ENCODE measurements around the gene R3HDM1.

R3HDM1 gene

DNA sequence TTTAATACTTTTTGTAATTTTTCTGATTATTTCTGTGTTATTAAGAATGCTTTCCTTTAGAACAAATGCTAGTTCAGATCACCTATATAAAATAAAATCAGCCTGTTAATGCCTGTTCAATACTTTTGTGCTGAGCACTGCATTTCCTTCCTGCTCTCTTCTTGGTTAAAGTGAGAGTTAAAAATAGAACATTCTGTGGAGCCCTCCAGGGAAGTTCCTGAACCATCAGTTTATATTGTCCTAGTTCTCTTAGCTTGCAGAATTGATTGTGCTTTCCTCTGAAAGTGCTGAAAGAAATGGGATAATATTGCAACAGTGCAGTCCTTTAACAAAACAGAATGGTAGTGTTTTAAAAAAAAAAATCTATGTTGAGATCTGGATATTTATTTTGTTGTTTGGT is 135.8 kb downstream of the R3HDM1 start:
- H3K27me3 ChIP-seq = no peaks in the 10 kb centered on the region
- no peak for TF ChIP-seq Cebpa-rat (IDR thresholded peaks at IDR 0.05)
- H3K27ac ChIP-seq = no peak overlapping the region
- H3K4me3 ChIP-seq = no peak overlapping the region
- H3K9me3 ChIP-seq (replicated peaks in 1 of 11) = no peaks in the 10 kb centered on the region; a peak in 1 of 22 replicates
- peaks cover 14 to 28% (median 21%) of the 10 kb centered on the region in 10 experiments for H3K4me1 ChIP-seq
- H3K36me3 ChIP-seq = peaks cover 37 to 82% (median 68%) of the 10 kb centered on the region in 11 experiments
- peak overlapping the region; percentile 42 to 67 (median 56); a peak in 21 of 22 replicates for H3K4me2 ChIP-seq
- H3K9ac ChIP-seq = no peak overlapping the region
- H4K20me1 ChIP-seq = no peaks in the 10 kb centered on the region

DNA sequence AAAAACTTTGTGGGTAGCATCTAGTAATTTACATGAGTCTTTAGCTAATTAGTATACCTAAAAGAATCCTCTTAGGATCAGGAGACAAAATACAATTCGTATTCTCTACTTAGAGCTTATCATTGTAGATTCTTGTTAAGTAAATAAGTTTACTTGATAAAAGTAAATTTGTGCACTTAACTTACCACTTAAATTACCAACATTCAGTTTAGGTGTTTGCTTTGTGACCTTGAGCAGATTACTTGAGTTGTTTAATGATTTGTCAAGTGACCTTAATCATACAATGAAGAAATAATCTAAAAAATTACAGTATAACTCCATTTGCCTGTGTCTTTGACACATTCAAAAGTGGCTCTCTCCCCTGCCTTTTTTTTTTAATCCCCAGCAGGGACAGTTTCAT is 143.2 kb downstream of the R3HDM1 start:
- no peak for TF ChIP-seq Cebpa-rat (IDR thresholded peaks at IDR 0.05)
- H3K9me3 ChIP-seq (replicated peaks in 1 of 11) = no peaks in the 10 kb centered on the region; a peak in 1 of 22 replicates
- H3K4me1 ChIP-seq = peaks cover 0 to 18% (median 7%) of the 10 kb centered on the region in 10 experiments; a peak in 13 of 20 replicates
- no peak overlapping the region for H3K27ac ChIP-seq
- peaks cover 50 to 95% (median 84%) of the 10 kb centered on the region in 11 experiments for H3K36me3 ChIP-seq
- no peak overlapping the region for H3K4me2 ChIP-seq
- no peaks in the 10 kb centered on the region for H4K20me1 ChIP-seq
- no peaks in the 10 kb centered on the region for H3K27me3 ChIP-seq
- no peak overlapping the region for H3K9ac ChIP-seq
- no peak overlapping the region for H3K4me3 ChIP-seq

DNA sequence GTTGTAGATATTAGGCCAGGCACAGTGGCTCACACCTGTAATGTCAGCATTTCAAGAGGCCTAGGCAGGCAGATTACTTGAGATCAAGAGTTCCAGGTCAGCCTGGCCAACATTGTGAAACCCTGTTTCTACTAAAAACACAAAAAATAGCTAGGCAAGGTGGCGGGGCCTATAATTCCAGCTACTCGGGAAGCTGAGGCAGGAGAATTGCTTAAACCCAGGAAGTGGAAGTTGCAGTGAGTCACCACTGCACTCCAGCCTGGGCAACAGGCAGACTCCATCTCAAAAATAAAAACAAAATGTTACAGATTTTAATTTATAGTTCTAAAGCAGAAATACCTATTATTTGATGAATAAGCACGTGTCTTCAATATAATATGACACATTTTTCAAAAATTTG is 144.7 kb downstream of the R3HDM1 start:
- peak overlapping the region in 7 of 11 experiments; percentile 34 to 69 (median 50); a peak in 13 of 22 replicates for H3K4me2 ChIP-seq
- no peak overlapping the region for H3K4me3 ChIP-seq
- H3K4me1 ChIP-seq = peaks cover 0 to 18% (median 7%) of the 10 kb centered on the region in 10 experiments; a peak in 13 of 20 replicates
- H3K27me3 ChIP-seq = no peaks in the 10 kb centered on the region
- TF ChIP-seq Cebpa-rat (IDR thresholded peaks at IDR 0.05) = no peak
- no peaks in the 10 kb centered on the region for H4K20me1 ChIP-seq
- H3K9me3 ChIP-seq (replicated peaks in 1 of 11) = no peaks in the 10 kb centered on the region; a peak in 1 of 22 replicates
- H3K27ac ChIP-seq = peak overlapping the region in 1 of 11 experiments; percentile 28; a peak in 3 of 22 replicates
- H3K36me3 ChIP-seq = peaks cover 64 to 95% (median 88%) of the 10 kb centered on the region in 11 experiments
- no peak overlapping the region for H3K9ac ChIP-seq

DNA sequence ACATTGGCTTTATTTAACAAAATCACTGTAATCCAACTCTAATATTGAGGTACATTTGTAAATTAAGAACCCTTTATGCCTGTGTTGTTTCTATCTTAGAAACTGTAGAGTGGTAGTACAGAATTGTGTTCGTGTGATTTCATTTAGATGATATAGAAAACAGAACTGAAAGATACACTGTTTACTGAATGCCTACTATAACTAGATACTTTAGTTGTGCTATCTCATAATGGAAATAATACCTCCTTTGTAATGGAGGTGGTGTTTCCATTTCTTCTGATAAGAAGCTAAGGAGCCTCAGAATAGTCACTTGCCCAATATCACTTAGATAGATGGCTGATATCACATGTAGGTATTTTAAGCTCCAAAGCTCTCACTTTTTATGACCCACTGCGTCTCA is 147.8 kb downstream of the R3HDM1 start:
- Histone ChIP-seq H3K27ac (no peak overlapping the region), H4K20me1 (no peaks in the 10 kb centered on the region), H3K36me3 (peaks cover 59 to 98% (median 87%) of the 10 kb centered on the region in 11 experiments), H3K4me3 (no peak overlapping the region), H3K9ac (no peak overlapping the region), H3K27me3 (no peaks in the 10 kb centered on the region), H3K9me3 (replicated peaks in 1 of 11) (no peaks in the 10 kb centered on the region; a peak in 1 of 22 replicates), H3K4me1 (peaks cover 0 to 18% (median 7%) of the 10 kb centered on the region in 10 experiments; a peak in 13 of 20 replicates), H3K4me2 (no peak overlapping the region)
- TF ChIP-seq Cebpa-rat (IDR thresholded peaks at IDR 0.05) = no peak

DNA sequence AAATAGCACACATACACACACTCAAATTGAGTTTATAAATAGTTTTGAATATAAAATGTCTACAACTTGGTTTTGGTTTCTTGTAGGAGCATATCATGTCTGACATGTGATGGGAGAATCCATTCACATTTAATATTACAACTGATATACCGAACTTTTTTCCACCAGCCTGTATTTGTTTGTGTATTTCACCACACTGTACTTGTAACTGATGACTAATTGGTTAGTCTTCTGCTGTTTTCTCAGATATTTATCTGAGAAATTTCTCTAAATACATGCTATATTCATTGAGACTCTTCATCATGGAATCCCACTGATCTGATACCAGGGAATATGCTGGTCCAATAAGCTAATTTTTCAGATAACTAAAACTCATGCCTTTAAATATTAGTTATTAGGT is 154.1 kb downstream of the R3HDM1 start:
- Histone ChIP-seq H4K20me1 (no peaks in the 10 kb centered on the region), H3K4me3 (no peak overlapping the region), H3K4me1 (peaks cover 0 to 8% (median 0%) of the 10 kb centered on the region in 10 experiments; a peak in 3 of 20 replicates), H3K36me3 (peaks cover 35 to 87% (median 80%) of the 10 kb centered on the region in 11 experiments), H3K9me3 (replicated peaks in 1 of 11) (no peaks in the 10 kb centered on the region; a peak in 1 of 22 replicates), H3K27ac (no peak overlapping the region), H3K27me3 (no peaks in the 10 kb centered on the region), H3K4me2 (no peak overlapping the region), H3K9ac (no peak overlapping the region)
- TF ChIP-seq Cebpa-rat (IDR thresholded peaks at IDR 0.05) = no peak

DNA sequence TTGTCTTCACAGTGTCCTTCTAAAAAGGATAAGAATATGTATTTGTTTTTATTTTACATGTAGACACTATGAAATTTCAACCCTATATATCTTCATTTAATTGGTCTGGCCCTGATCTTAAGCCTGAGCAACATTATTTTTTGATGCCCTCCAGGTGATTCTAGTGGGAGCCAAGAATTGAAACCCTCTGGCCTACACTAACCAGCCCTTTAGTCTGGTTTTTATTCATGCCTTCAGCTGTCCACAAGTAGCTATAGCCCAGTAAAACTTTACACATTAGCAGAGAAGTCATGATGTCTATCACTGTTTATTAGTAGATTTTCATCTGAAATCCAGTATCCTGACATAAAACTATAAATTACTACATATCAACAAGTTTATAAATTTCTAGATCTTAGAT is 157.7 kb downstream of the R3HDM1 start:
- no peaks in the 10 kb centered on the region for H3K9me3 ChIP-seq (replicated peaks in 1 of 11)
- no peaks in the 10 kb centered on the region for H4K20me1 ChIP-seq
- peaks cover 19 to 82% (median 62%) of the 10 kb centered on the region in 11 experiments for H3K36me3 ChIP-seq
- no peak for TF ChIP-seq Cebpa-rat (IDR thresholded peaks at IDR 0.05)
- no peaks in the 10 kb centered on the region for H3K27me3 ChIP-seq
- H3K9ac ChIP-seq = no peak overlapping the region
- H3K4me1 ChIP-seq = peaks cover 0 to 8% (median 0%) of the 10 kb centered on the region in 10 experiments; a peak in 3 of 20 replicates
- H3K4me2 ChIP-seq = no peak overlapping the region
- no peak overlapping the region for H3K27ac ChIP-seq
- H3K4me3 ChIP-seq = no peak overlapping the region

DNA sequence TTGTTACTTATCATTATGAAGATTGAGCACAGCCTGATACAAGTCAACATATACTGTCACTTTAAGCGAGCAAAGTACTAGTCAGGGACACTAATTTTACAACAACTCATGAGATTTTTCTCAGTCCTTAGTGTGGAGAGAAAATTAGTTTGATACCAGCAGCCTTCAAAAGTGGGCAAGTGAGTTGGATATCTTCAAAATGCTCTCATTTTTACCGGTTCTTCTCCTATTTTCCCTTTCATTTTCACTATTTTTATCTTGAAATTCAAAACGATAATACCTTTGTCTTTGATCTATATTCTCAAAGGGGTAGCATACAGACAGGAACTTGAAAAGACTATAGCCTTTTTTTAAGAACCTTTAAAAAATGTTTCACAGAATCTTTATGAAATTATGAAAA is 158.4 kb downstream of the R3HDM1 start:
- no peak for TF ChIP-seq Cebpa-rat (IDR thresholded peaks at IDR 0.05)
- Histone ChIP-seq H3K4me1 (peaks cover 0 to 8% (median 0%) of the 10 kb centered on the region in 10 experiments; a peak in 3 of 20 replicates), H3K4me2 (no peak overlapping the region), H4K20me1 (no peaks in the 10 kb centered on the region), H3K9me3 (replicated peaks in 1 of 11) (no peaks in the 10 kb centered on the region), H3K36me3 (peaks cover 20 to 82% (median 61%) of the 10 kb centered on the region in 11 experiments), H3K4me3 (no peak overlapping the region), H3K9ac (no peak overlapping the region), H3K27me3 (no peaks in the 10 kb centered on the region), H3K27ac (no peak overlapping the region)

DNA sequence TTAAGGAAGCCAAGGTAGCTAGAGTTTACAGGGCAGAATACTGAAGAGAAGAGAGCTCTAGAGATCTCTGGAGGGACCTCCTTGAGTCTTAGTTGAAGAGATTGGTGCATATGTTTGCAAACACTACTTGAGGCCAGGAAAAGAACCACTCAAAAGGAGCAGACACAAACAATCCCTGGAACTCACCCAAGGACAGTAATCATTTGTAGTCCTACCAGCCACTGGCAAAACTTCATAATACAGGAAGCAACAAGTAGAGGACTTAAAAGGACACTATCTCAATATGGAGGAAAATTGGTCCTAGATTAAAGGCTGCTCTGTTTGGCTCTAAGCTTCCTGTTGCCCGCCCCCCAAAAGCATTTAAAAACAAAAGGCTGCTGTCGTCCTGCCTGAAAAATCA is 163.4 kb downstream of the R3HDM1 start:
- H3K9me3 ChIP-seq (replicated peaks in 1 of 11) = no peaks in the 10 kb centered on the region
- no peak for TF ChIP-seq Cebpa-rat (IDR thresholded peaks at IDR 0.05)
- H3K4me2 ChIP-seq = no peak overlapping the region
- H3K4me3 ChIP-seq = no peak overlapping the region
- no peak overlapping the region for H3K27ac ChIP-seq
- H3K9ac ChIP-seq = no peak overlapping the region
- no peaks in the 10 kb centered on the region for H3K27me3 ChIP-seq
- H4K20me1 ChIP-seq = no peaks in the 10 kb centered on the region
- H3K36me3 ChIP-seq = peaks cover 17 to 71% (median 43%) of the 10 kb centered on the region in 11 experiments; a peak in 20 of 22 replicates
- H3K4me1 ChIP-seq = peaks cover 0 to 11% (median 0%) of the 10 kb centered on the region in 10 experiments; a peak in 4 of 20 replicates

DNA sequence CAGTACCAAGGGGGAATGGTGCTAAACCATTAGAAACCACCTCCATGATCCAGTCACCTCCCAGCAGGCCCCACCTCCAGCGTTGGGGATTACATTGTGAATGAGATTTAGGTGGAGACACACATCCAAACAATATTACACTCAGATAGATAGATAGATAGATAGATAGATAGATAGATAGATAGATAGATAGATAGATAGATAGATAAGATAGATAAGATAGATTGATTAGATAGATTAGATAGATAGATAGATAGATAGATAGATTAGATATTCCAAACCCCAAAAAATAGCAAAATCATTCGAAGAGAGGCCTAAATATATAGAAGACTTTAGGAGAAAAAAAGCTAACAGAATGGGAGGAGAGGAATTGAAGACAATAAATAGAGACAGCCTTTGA is 167.6 kb downstream of the R3HDM1 start:
- no peak for TF ChIP-seq Cebpa-rat (IDR thresholded peaks at IDR 0.05)
- Histone ChIP-seq H3K4me1 (peaks cover 0 to 24% (median 6%) of the 10 kb centered on the region in 10 experiments; a peak in 9 of 20 replicates), H3K4me3 (no peak overlapping the region), H3K4me2 (peak overlapping the region in 1 of 11 experiments; percentile 17; a peak in 1 of 22 replicates), H3K9ac (no peak overlapping the region), H4K20me1 (no peaks in the 10 kb centered on the region), H3K9me3 (replicated peaks in 1 of 11) (no peaks in the 10 kb centered on the region), H3K36me3 (peaks cover 16 to 71% (median 38%) of the 10 kb centered on the region in 11 experiments; a peak in 21 of 22 replicates), H3K27ac (no peak overlapping the region), H3K27me3 (no peaks in the 10 kb centered on the region)

DNA sequence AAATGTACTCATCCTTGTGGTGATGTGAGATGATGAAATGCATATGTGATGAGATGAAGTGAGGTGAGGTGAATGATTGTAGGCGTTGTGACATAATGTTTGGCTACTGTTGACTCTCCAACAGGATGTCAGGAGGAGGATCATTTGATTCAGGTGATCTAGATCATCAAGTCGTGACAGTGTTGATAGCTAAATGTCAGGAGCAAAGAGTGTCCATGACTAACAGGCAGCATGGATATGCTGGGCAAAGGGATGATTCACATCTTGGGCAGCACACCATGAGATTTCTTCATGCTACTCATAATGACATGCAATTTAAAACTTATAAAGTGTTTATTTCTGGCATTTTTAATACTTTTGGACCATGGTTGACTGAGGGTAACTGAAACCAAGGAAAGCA is 170.2 kb downstream of the R3HDM1 start:
- Histone ChIP-seq H3K27me3 (no peaks in the 10 kb centered on the region), H3K9me3 (replicated peaks in 1 of 11) (no peaks in the 10 kb centered on the region), H3K4me3 (no peak overlapping the region), H3K4me1 (peaks cover 0 to 24% (median 6%) of the 10 kb centered on the region in 10 experiments; a peak in 9 of 20 replicates), H4K20me1 (no peaks in the 10 kb centered on the region), H3K4me2 (peak overlapping the region in 4 of 11 experiments; percentile 20 to 31 (median 26); a peak in 5 of 22 replicates), H3K27ac (no peak overlapping the region), H3K9ac (no peak overlapping the region), H3K36me3 (peaks cover 7 to 53% (median 18%) of the 10 kb centered on the region in 11 experiments; a peak in 19 of 22 replicates)
- no peak for TF ChIP-seq Cebpa-rat (IDR thresholded peaks at IDR 0.05)
